ENCODE data around the gene TMEM232.

Gene TMEM232

GRCh38 chr5:110547495-110547894 is 179.0 kb downstream of the TMEM232 start:
- Histone ChIP-seq H3K4me2 (ENCODE audit: insufficient read depth, low read length, poor library complexity, severe bottlenecking) (no peak overlapping the region), H2BK5ac (ENCODE audit: low read length) (no peak overlapping the region), H2AFZ (ENCODE audit: low read length) (no peak overlapping the region), H3K4me3 (ENCODE audit: low read length in 2 of 2) (no peak overlapping the region), H3K9ac (ENCODE audit: low read depth, low read length, poor library complexity) (no peak overlapping the region), H3K9me3 (replicated peaks in 1 of 2; ENCODE audit: control insufficient read depth in 2 of 2, insufficient read depth in 1 of 2, low read depth in 1 of 2, low read length in 2 of 2) (no peaks in the 10 kb centered on the region), H3K27ac (replicated peaks; ENCODE audit: low read length) (no peak overlapping the region), H3K14ac (ENCODE audit: low read length) (no peak overlapping the region), H2BK15ac (ENCODE audit: low read length) (no peak overlapping the region), H3K36me3 (replicated peaks in 1 of 2; ENCODE audit: control insufficient read depth in 2 of 2, insufficient read depth in 2 of 2, low read length in 2 of 2) (no peaks in the 10 kb centered on the region), H4K91ac (ENCODE audit: low read depth, low read length, poor library complexity) (no peak overlapping the region), H3K18ac (ENCODE audit: low read length) (no peak overlapping the region), H3K27me3 (ENCODE audit: control insufficient read depth in 3 of 3, insufficient read depth in 3 of 3, low read depth in 1 of 3, low read length in 3 of 3) (no peaks in the 10 kb centered on the region), H3K23ac (ENCODE audit: low read depth, low read length, poor library complexity) (no peak overlapping the region), H2BK12ac (ENCODE audit: low read length) (no peak overlapping the region), H3K79me1 (ENCODE audit: low read depth, low read length) (no peaks in the 10 kb centered on the region), H2AK5ac (ENCODE audit: low read depth, low read length) (no peak overlapping the region), H2BK120ac (ENCODE audit: low read depth, low read length) (no peak overlapping the region), H3K4me1 (ENCODE audit: control insufficient read depth in 2 of 2, insufficient read depth in 1 of 2, low read depth in 1 of 2, low read length in 2 of 2) (no peaks in the 10 kb centered on the region), H3K4ac (ENCODE audit: low read length) (no peak overlapping the region), H4K8ac (ENCODE audit: low read depth, low read length) (no peak overlapping the region)
- WGBS, 2 donors (ENCODE audit: extremely low coverage in 2 of 2, insufficient read length in 2 of 2, insufficient replicate concordance in 1 of 2), result no CpG with 5 or more reads among the region's 4 CpGs
- DNase-seq (ENCODE audit: low spot score), result no peak

- Histone ChIP-seq H2BK12ac (ENCODE audit: low read length) (no peak overlapping the region), H3K14ac (ENCODE audit: low read length) (no peak overlapping the region), H2AK5ac (ENCODE audit: low read depth, low read length) (no peak overlapping the region), H3K9me3 (replicated peaks in 1 of 2; ENCODE audit: control insufficient read depth in 2 of 2, insufficient read depth in 1 of 2, low read depth in 1 of 2, low read length in 2 of 2) (no peaks in the 10 kb centered on the region), H3K4me1 (ENCODE audit: control insufficient read depth in 2 of 2, insufficient read depth in 1 of 2, low read depth in 1 of 2, low read length in 2 of 2) (no peaks in the 10 kb centered on the region), H3K36me3 (replicated peaks in 1 of 2; ENCODE audit: control insufficient read depth in 2 of 2, insufficient read depth in 2 of 2, low read length in 2 of 2) (no peaks in the 10 kb centered on the region), H3K4me2 (ENCODE audit: insufficient read depth, low read length, poor library complexity, severe bottlenecking) (no peak overlapping the region), H2BK120ac (ENCODE audit: low read depth, low read length) (no peak overlapping the region), H2BK15ac (ENCODE audit: low read length) (no peak overlapping the region), H4K91ac (ENCODE audit: low read depth, low read length, poor library complexity) (no peak overlapping the region), H2AFZ (ENCODE audit: low read length) (no peak overlapping the region), H3K23ac (ENCODE audit: low read depth, low read length, poor library complexity) (no peak overlapping the region), H4K8ac (ENCODE audit: low read depth, low read length) (no peak overlapping the region), H2BK5ac (ENCODE audit: low read length) (no peak overlapping the region), H3K4me3 (ENCODE audit: low read length in 2 of 2) (no peak overlapping the region), H3K27me3 (ENCODE audit: control insufficient read depth in 3 of 3, insufficient read depth in 3 of 3, low read depth in 1 of 3, low read length in 3 of 3) (no peaks in the 10 kb centered on the region), H3K4ac (ENCODE audit: low read length) (no peak overlapping the region), H3K18ac (ENCODE audit: low read length) (no peak overlapping the region), H3K9ac (ENCODE audit: low read depth, low read length, poor library complexity) (no peak overlapping the region), H3K79me1 (ENCODE audit: low read depth, low read length) (no peaks in the 10 kb centered on the region), H3K27ac (replicated peaks; ENCODE audit: low read length) (no peak overlapping the region)
- WGBS, 2 donors (ENCODE audit: extremely low coverage in 2 of 2, insufficient read length in 2 of 2, insufficient replicate concordance in 1 of 2), result no CpG with 5 or more reads among the region's 1 CpG
- no peak for DNase-seq (ENCODE audit: low spot score)
These were observed 180.8 kb downstream of the TMEM232 start for GRCh38 chr5:110545716-110546115.

GRCh38 chr5:110544603-110545002 is 181.9 kb downstream of the TMEM232 start:
- no CpG with 5 or more reads among the region's 1 CpG for WGBS, 2 donors (ENCODE audit: extremely low coverage in 2 of 2, insufficient read length in 2 of 2, insufficient replicate concordance in 1 of 2)
- Histone ChIP-seq H3K9me3 (replicated peaks in 1 of 2; ENCODE audit: control insufficient read depth in 2 of 2, insufficient read depth in 1 of 2, low read depth in 1 of 2, low read length in 2 of 2) (no peaks in the 10 kb centered on the region), H3K23ac (ENCODE audit: low read depth, low read length, poor library complexity) (no peak overlapping the region), H3K4me3 (ENCODE audit: low read length in 2 of 2) (no peak overlapping the region), H2BK15ac (ENCODE audit: low read length) (no peak overlapping the region), H3K4me2 (ENCODE audit: insufficient read depth, low read length, poor library complexity, severe bottlenecking) (no peak overlapping the region), H3K4me1 (ENCODE audit: control insufficient read depth in 2 of 2, insufficient read depth in 1 of 2, low read depth in 1 of 2, low read length in 2 of 2) (no peaks in the 10 kb centered on the region), H3K18ac (ENCODE audit: low read length) (no peak overlapping the region), H4K8ac (ENCODE audit: low read depth, low read length) (no peak overlapping the region), H2BK12ac (ENCODE audit: low read length) (no peak overlapping the region), H3K36me3 (replicated peaks in 1 of 2; ENCODE audit: control insufficient read depth in 2 of 2, insufficient read depth in 2 of 2, low read length in 2 of 2) (no peaks in the 10 kb centered on the region), H4K91ac (ENCODE audit: low read depth, low read length, poor library complexity) (no peak overlapping the region), H3K27me3 (ENCODE audit: control insufficient read depth in 3 of 3, insufficient read depth in 3 of 3, low read depth in 1 of 3, low read length in 3 of 3) (no peaks in the 10 kb centered on the region), H3K79me1 (ENCODE audit: low read depth, low read length) (no peaks in the 10 kb centered on the region), H2AK5ac (ENCODE audit: low read depth, low read length) (no peak overlapping the region), H3K14ac (ENCODE audit: low read length) (no peak overlapping the region), H3K9ac (ENCODE audit: low read depth, low read length, poor library complexity) (no peak overlapping the region), H3K4ac (ENCODE audit: low read length) (no peak overlapping the region), H2BK120ac (ENCODE audit: low read depth, low read length) (no peak overlapping the region), H2BK5ac (ENCODE audit: low read length) (no peak overlapping the region), H2AFZ (ENCODE audit: low read length) (no peak overlapping the region), H3K27ac (replicated peaks; ENCODE audit: low read length) (no peak overlapping the region)
- DNase-seq (ENCODE audit: low spot score), result no peak

GRCh38 chr5:110542949-110543348 is 183.5 kb downstream of the TMEM232 start:
- Histone ChIP-seq H3K9me3 (replicated peaks in 1 of 2; ENCODE audit: control insufficient read depth in 2 of 2, insufficient read depth in 1 of 2, low read depth in 1 of 2, low read length in 2 of 2) (no peaks in the 10 kb centered on the region), H3K27ac (replicated peaks; ENCODE audit: low read length) (no peak overlapping the region), H3K4me2 (ENCODE audit: insufficient read depth, low read length, poor library complexity, severe bottlenecking) (no peak overlapping the region), H3K36me3 (replicated peaks in 1 of 2; ENCODE audit: control insufficient read depth in 2 of 2, insufficient read depth in 2 of 2, low read length in 2 of 2) (no peaks in the 10 kb centered on the region), H2BK15ac (ENCODE audit: low read length) (no peak overlapping the region), H2BK12ac (ENCODE audit: low read length) (no peak overlapping the region), H4K8ac (ENCODE audit: low read depth, low read length) (no peak overlapping the region), H2AFZ (ENCODE audit: low read length) (no peak overlapping the region), H3K18ac (ENCODE audit: low read length) (no peak overlapping the region), H2BK5ac (ENCODE audit: low read length) (no peak overlapping the region), H3K9ac (ENCODE audit: low read depth, low read length, poor library complexity) (no peak overlapping the region), H3K27me3 (ENCODE audit: control insufficient read depth in 3 of 3, insufficient read depth in 3 of 3, low read depth in 1 of 3, low read length in 3 of 3) (no peaks in the 10 kb centered on the region), H2BK120ac (ENCODE audit: low read depth, low read length) (no peak overlapping the region), H3K4me3 (ENCODE audit: low read length in 2 of 2) (no peak overlapping the region), H3K4me1 (ENCODE audit: control insufficient read depth in 2 of 2, insufficient read depth in 1 of 2, low read depth in 1 of 2, low read length in 2 of 2) (no peaks in the 10 kb centered on the region), H3K23ac (ENCODE audit: low read depth, low read length, poor library complexity) (no peak overlapping the region), H2AK5ac (ENCODE audit: low read depth, low read length) (no peak overlapping the region), H4K91ac (ENCODE audit: low read depth, low read length, poor library complexity) (no peak overlapping the region), H3K4ac (ENCODE audit: low read length) (no peak overlapping the region), H3K14ac (ENCODE audit: low read length) (no peak overlapping the region), H3K79me1 (ENCODE audit: low read depth, low read length) (no peaks in the 10 kb centered on the region)
- WGBS, 2 donors (ENCODE audit: extremely low coverage in 2 of 2, insufficient read length in 2 of 2, insufficient replicate concordance in 1 of 2), result no CpG with 5 or more reads among the region's 3 CpGs
- no peak for DNase-seq (ENCODE audit: low spot score)
